HUES6 (cell line): Measurements from ENCODE around the gene IQCK.
"Not testable (repeated sequence)": the region's sequence is repeated elsewhere in the genome, so short reads cannot be mapped to it uniquely, and the experiment has no call there.

Experiments
- H3K27ac ChIP-seq: 2 replicates; pipeline ENCODE4 v1.7.0; 2013; ENCODE audit warnings: low read depth, mild to moderate bottlenecking, low read length, inconsistent platforms
- H3K27me3 ChIP-seq: 2 replicates; pipeline ENCODE4 v1.6.1; 2013; ENCODE audit warnings: low read length; ENCODE audit not compliant: control insufficient read depth, insufficient read depth
- H3K36me3 ChIP-seq: 2 replicates; pipeline ENCODE4 v1.6.1; 2013; ENCODE audit warnings: low read length; ENCODE audit not compliant: control insufficient read depth, insufficient read depth
- H3K4me1 ChIP-seq: 2 replicates; pipeline ENCODE4 v1.6.1; 2013; ENCODE audit warnings: low read length; ENCODE audit not compliant: control insufficient read depth, insufficient read depth
- H3K4me3 ChIP-seq: 2 replicates; pipeline ENCODE4 v1.5.1; 2013; ENCODE audit warnings: low read depth, low read length
- H3K9ac ChIP-seq: one replicate; pipeline ENCODE4 v1.6.1; 2013; ENCODE audit warnings: mild to moderate bottlenecking, low read length
- H3K9me3 ChIP-seq: 2 replicates; pipeline ENCODE4 v1.6.1; 2013; ENCODE audit warnings: low read depth, low read length; ENCODE audit not compliant: control insufficient read depth, insufficient read depth

IQCK gene

GRCh38 chr16:19709381-19710136, 8.5 kb upstream of the IQCK start:
- Histone ChIP-seq H3K36me3 (peaks cover 92% of the 10 kb centered on the region), H3K9ac (no peak overlapping the region), H3K9me3 (no peaks in the 10 kb centered on the region), H3K27ac (peak overlapping the region; percentile 31; the same call in 1 of the 2 replicates), H3K4me1 (peaks cover 56% of the 10 kb centered on the region), H3K27me3 (no peaks in the 10 kb centered on the region), H3K4me3 (no peak overlapping the region)

- peaks cover 91% of the 10 kb centered on the region for H3K36me3 ChIP-seq
Observed at GRCh38 chr16:19710191-19710908, 7.7 kb upstream of the IQCK start.

GRCh38 chr16:19710991-19711545, 7.0 kb upstream of the IQCK start:
- Histone ChIP-seq H3K36me3 (peaks cover 85% of the 10 kb centered on the region), H3K9ac (peak overlapping the region; percentile 10)

More at GRCh38 chr16:19710191-19710908, 7.7 kb upstream of the IQCK start:
- Histone ChIP-seq H3K4me1 (peaks cover 56% of the 10 kb centered on the region), H3K27ac (peak overlapping the region; percentile 31; the same call in 1 of the 2 replicates), H3K27me3 (no peaks in the 10 kb centered on the region), H3K9me3 (no peaks in the 10 kb centered on the region), H3K9ac (peak overlapping the region; percentile 51), H3K4me3 (0 out of 2 replicates have a peak overlapping the region, but pooled peaks have one; percentile 15)

GRCh38 chr16:19711643-19712042, 6.4 kb upstream of the IQCK start:
- Histone ChIP-seq H3K4me3 (no peak overlapping the region), H3K9ac (no peak overlapping the region), H3K27ac (no peak overlapping the region), H3K36me3 (peaks cover 85% of the 10 kb centered on the region), H3K27me3 (no peaks in the 10 kb centered on the region), H3K9me3 (no peaks in the 10 kb centered on the region), H3K4me1 (peaks cover 62% of the 10 kb centered on the region)

More at GRCh38 chr16:19710991-19711545, 7.0 kb upstream of the IQCK start:
- Histone ChIP-seq H3K4me3 (no peak overlapping the region), H3K27ac (0 out of 2 replicates have a peak overlapping the region, but pooled peaks have one; percentile 31), H3K27me3 (no peaks in the 10 kb centered on the region), H3K9me3 (no peaks in the 10 kb centered on the region), H3K4me1 (peaks cover 57% of the 10 kb centered on the region)

- no peak overlapping the region for H3K9ac ChIP-seq
Observed at GRCh38 chr16:19712418-19713058, 5.5 kb upstream of the IQCK start.

GRCh38 chr16:19713697-19714096, 4.4 kb upstream of the IQCK start:
- Histone ChIP-seq H3K9me3 (no peaks in the 10 kb centered on the region), H3K9ac (no peak overlapping the region), H3K4me1 (peaks cover 50% of the 10 kb centered on the region), H3K27ac (no peak overlapping the region), H3K36me3 (peaks cover 68% of the 10 kb centered on the region), H3K27me3 (no peaks in the 10 kb centered on the region), H3K4me3 (no peak overlapping the region)

More at GRCh38 chr16:19712418-19713058, 5.5 kb upstream of the IQCK start:
- Histone ChIP-seq H3K4me3 (no peak overlapping the region), H3K27ac (no peak overlapping the region), H3K9me3 (no peaks in the 10 kb centered on the region), H3K4me1 (peaks cover 59% of the 10 kb centered on the region), H3K36me3 (peaks cover 77% of the 10 kb centered on the region), H3K27me3 (no peaks in the 10 kb centered on the region)

GRCh38 chr16:19715566-19715965, 2.5 kb upstream of the IQCK start:
- Histone ChIP-seq H3K27ac (no peak overlapping the region), H3K36me3 (peaks cover 50% of the 10 kb centered on the region), H3K4me1 (peaks cover 36% of the 10 kb centered on the region), H3K4me3 (no peak overlapping the region; the same call in 1 of the 2 replicates), H3K9ac (no peak overlapping the region), H3K9me3 (no peaks in the 10 kb centered on the region), H3K27me3 (no peaks in the 10 kb centered on the region)

GRCh38 chr16:19716183-19716582, 1.9 kb upstream of the IQCK start:
- Histone ChIP-seq H3K9ac (peak overlapping the region; percentile 31), H3K4me1 (peaks cover 30% of the 10 kb centered on the region), H3K27ac (no peak overlapping the region), H3K9me3 (no peaks in the 10 kb centered on the region), H3K27me3 (no peaks in the 10 kb centered on the region), H3K4me3 (peak overlapping the region; percentile 93), H3K36me3 (peaks cover 46% of the 10 kb centered on the region)

- Histone ChIP-seq H3K4me3 (peak overlapping the region; percentile 93), H3K4me1 (peaks cover 25% of the 10 kb centered on the region), H3K36me3 (peaks cover 40% of the 10 kb centered on the region), H3K9ac (peak overlapping the region; percentile 88)
- H3K27me3 ChIP-seq, H3K27ac ChIP-seq, H3K9me3 ChIP-seq: not testable (repeated sequence)
Observed at GRCh38 chr16:19716728-19717127, 1.3 kb upstream of the IQCK start.

GRCh38 chr16:19717314-19717713, 757 bp upstream of the IQCK start:
- Histone ChIP-seq H3K27ac (peak overlapping the region; percentile 89), H3K4me1 (peaks cover 19% of the 10 kb centered on the region), H3K27me3 (no peaks in the 10 kb centered on the region), H3K4me3 (peak overlapping the region; percentile 93), H3K36me3 (peaks cover 34% of the 10 kb centered on the region), H3K9ac (peak overlapping the region; percentile 88), H3K9me3 (no peaks in the 10 kb centered on the region)
